Glutamatergic neuron (in vitro differentiated cells): Measurements from ENCODE around the gene HCRT. TPM values are rescaled to one million over a fixed set of nuclear protein-coding genes. Genes with fewer than 3 reads are reported as not detected.

Experiments used
- DNase-seq: peaks from one replicate; pipeline ENCODE4 v3.0.0; 2022
- H3K27ac Mint-ChIP-seq: one replicate; pipeline ENCODE4 v1.8.0; 2020; ENCODE audit warnings: mild to moderate bottlenecking, mixed read lengths, inconsistent platforms; ENCODE audit not compliant: unreplicated experiment
- H3K27me3 Mint-ChIP-seq: one replicate; pipeline ENCODE4 v1.8.0; 2020; ENCODE audit warnings: mild to moderate bottlenecking, moderate library complexity, mixed read lengths, inconsistent platforms; ENCODE audit not compliant: unreplicated experiment
- H3K36me3 Mint-ChIP-seq: one replicate; pipeline ENCODE4 v1.8.0; 2020; ENCODE audit warnings: mild to moderate bottlenecking, mixed read lengths, inconsistent platforms; ENCODE audit not compliant: unreplicated experiment
- H3K4me1 Mint-ChIP-seq: one replicate; pipeline ENCODE4 v1.8.0; 2020; ENCODE audit warnings: mild to moderate bottlenecking, low read depth, mixed read lengths, inconsistent platforms; ENCODE audit not compliant: unreplicated experiment
- H3K4me3 Mint-ChIP-seq: one replicate; pipeline ENCODE4 v1.8.0; 2020; ENCODE audit warnings: mild to moderate bottlenecking, mixed read lengths, inconsistent platforms; ENCODE audit not compliant: unreplicated experiment
- H3K9me3 Mint-ChIP-seq: one replicate; pipeline ENCODE4 v1.8.0; 2020; ENCODE audit warnings: mild to moderate bottlenecking, moderate library complexity, mixed read lengths, inconsistent platforms; ENCODE audit not compliant: unreplicated experiment
- total RNA-seq: library from RNA; stranded (reverse); fragmentation: NEBNext Ultra II Directional; extraction: Animal tissue kit (Norgen Biotek cat#: 25700); gene quantifications from one replicate; pipeline ENCODE4 v1.2.1, GENCODE V29; 2021; ENCODE audit not compliant: unreplicated experiment
- TF ChIP-seq, protein P1 (sequence below): fragments of 200-600 bp; sonication (generic); IDR thresholded peaks from one replicate; pipeline ENCODE4 v1.5.0; 2021; ENCODE audit not compliant: partially characterized antibody, unreplicated experiment

HCRT gene
- total RNA-seq, 1 donor from 2014 or later: not detected

DNA sequence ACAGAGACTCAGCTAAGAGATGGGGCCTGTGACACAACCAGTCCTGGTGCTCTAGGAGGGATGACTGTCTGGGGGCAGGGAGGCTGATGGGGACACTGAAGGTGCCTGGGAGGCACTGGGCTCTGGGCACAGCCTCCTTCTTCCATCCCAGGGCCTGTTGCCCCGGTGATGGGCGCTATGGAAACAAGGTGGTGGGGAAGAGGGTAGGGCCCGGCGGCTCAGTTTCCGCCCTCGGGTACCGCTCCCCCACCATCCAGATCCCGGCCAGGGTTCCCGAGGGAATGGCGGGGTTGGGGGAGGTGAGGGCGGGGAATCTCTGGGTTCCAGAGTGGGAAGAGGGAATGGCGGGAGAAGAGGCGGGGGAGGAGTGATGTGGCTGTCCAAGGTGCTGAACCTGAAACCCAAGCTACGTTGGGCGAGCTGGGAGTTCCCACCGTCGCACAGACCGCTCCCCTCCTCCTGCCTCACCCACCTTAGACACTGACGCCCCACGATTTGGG is 5.3 kb downstream of the HCRT start:
- Mint-ChIP-seq H3K4me3 (peak overlapping the region; percentile 63), H3K4me1 (peaks cover 4% of the 10 kb centered on the region), H3K27me3 (peaks cover 36% of the 10 kb centered on the region), H3K36me3 (peaks cover 7% of the 10 kb centered on the region), H3K9me3 (peaks cover 8% of the 10 kb centered on the region), H3K27ac (no peak overlapping the region)
- peak; percentile 51 for DNase-seq
- TF ChIP-seq, protein P1, sequence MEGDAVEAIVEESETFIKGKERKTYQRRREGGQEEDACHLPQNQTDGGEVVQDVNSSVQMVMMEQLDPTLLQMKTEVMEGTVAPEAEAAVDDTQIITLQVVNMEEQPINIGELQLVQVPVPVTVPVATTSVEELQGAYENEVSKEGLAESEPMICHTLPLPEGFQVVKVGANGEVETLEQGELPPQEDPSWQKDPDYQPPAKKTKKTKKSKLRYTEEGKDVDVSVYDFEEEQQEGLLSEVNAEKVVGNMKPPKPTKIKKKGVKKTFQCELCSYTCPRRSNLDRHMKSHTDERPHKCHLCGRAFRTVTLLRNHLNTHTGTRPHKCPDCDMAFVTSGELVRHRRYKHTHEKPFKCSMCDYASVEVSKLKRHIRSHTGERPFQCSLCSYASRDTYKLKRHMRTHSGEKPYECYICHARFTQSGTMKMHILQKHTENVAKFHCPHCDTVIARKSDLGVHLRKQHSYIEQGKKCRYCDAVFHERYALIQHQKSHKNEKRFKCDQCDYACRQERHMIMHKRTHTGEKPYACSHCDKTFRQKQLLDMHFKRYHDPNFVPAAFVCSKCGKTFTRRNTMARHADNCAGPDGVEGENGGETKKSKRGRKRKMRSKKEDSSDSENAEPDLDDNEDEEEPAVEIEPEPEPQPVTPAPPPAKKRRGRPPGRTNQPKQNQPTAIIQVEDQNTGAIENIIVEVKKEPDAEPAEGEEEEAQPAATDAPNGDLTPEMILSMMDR: no peak

GRCh38 chr17:42179335-42179734 is 5.9 kb downstream of the HCRT start:
- TF ChIP-seq, protein P1: no peak
- Mint-ChIP-seq H3K27me3 (peaks cover 36% of the 10 kb centered on the region), H3K9me3 (peaks cover 8% of the 10 kb centered on the region), H3K4me3 (peak overlapping the region; percentile 56), H3K36me3 (peaks cover 7% of the 10 kb centered on the region), H3K4me1 (peaks cover 4% of the 10 kb centered on the region), H3K27ac (no peak overlapping the region)
- no peak for DNase-seq

DNA sequence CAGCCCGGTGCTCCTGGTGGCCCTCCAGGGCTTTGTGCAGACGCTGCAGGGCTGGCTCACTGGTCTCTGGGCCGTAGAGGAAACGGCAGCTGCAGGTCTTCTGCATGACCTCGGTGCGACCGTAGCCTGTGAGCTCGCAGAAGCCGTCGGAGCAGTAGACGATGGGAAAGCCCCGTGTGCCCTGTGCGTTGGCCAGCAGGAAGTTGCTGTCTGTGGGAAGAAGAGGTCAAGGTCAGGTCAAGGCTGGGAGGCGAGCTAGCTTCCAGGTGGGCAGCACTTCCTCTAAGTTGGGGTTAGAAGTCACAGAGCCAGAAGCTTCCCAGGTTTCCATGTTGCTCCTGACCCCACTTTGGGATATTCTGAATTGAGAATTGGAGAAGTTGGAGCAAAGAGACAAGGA is 6.4 kb downstream of the HCRT start:
- peaks cover 6% of the 10 kb centered on the region for H3K36me3 Mint-ChIP-seq
- TF ChIP-seq, protein P1: no peak
- no peak overlapping the region for H3K27ac Mint-ChIP-seq
- peaks cover 7% of the 10 kb centered on the region for H3K9me3 Mint-ChIP-seq
- peaks cover 4% of the 10 kb centered on the region for H3K4me1 Mint-ChIP-seq
- H3K27me3 Mint-ChIP-seq: peaks cover 35% of the 10 kb centered on the region
- DNase-seq: no peak
- H3K4me3 Mint-ChIP-seq: no peak overlapping the region

- Mint-ChIP-seq H3K9me3 (peaks cover 6% of the 10 kb centered on the region), H3K27ac (no peak overlapping the region), H3K4me3 (no peak overlapping the region), H3K27me3 (peaks cover 29% of the 10 kb centered on the region), H3K36me3 (no peaks in the 10 kb centered on the region), H3K4me1 (no peaks in the 10 kb centered on the region)
- DNase-seq: no peak
- TF ChIP-seq, protein P1: no peak
Observed at GRCh38 chr17:42177684-42178083, 7.6 kb downstream of the HCRT start.

DNA sequence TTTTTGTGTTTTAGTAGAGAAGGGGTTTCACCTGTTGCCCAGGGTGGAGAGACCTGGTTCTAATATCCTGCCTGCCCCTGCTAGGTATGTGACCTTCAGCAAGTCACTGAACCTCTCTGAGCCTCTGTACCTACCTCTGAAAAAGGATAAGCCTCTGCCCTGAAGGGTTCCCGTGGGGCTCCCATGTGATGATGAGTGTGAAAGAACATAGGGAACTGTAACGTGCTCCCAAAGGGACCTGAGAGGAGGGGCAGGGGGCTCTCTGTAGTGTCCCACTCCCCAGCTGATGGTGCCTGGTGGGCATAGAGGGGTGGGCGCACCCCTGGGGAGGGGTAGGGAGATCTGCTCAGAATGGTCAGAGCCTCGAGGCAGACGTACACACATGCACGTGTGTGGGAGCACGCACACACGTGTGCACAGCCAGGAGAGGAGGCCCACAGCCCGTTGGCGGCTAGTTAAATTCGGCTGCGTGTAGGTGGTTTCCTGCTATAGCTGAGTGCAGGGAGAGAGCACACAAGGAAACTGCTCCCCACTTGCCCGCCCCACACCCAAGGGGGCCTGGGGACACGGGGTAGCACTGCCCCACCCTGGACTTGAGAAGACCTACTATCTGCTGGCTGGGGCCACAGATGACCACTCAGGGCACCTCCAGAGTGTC is 11.0 kb downstream of the HCRT start:
- H3K4me3 Mint-ChIP-seq: no peak overlapping the region
- no peaks in the 10 kb centered on the region for H3K36me3 Mint-ChIP-seq
- TF ChIP-seq, protein P1: no peak
- peaks cover 19% of the 10 kb centered on the region for H3K27me3 Mint-ChIP-seq
- H3K4me1 Mint-ChIP-seq: no peaks in the 10 kb centered on the region
- no peak overlapping the region for H3K27ac Mint-ChIP-seq
- peaks cover 2% of the 10 kb centered on the region for H3K9me3 Mint-ChIP-seq
- no peak for DNase-seq
